Ureter (tissue), 1 donor: Measurements from ENCODE around the gene SSH2. TPM values are rescaled to one million over a fixed set of nuclear protein-coding genes. Genes with fewer than 3 reads are reported as not detected.

Source experiments
- DNase-seq: peaks from one replicate; pipeline ENCODE4 v3.0.0-alpha.2; 2020; ENCODE audit warnings: low spot score
- total RNA-seq: library from RNA; stranded (reverse); gene quantifications from one replicate; pipeline ENCODE4 v1.2.4, GENCODE V29; 2023
- donor health status: DM: yes; HTN: yes; CAD: no.

Gene SSH2
- total RNA-seq, 1 donor from 2014 or later = 41.1 TPM

- no peak for DNase-seq
Measured at GRCh38 chr17:29838961-29839360, 91.1 kb downstream of the SSH2 start.

GRCh38 chr17:29837531-29837930 is 92.5 kb downstream of the SSH2 start:
- DNase-seq = no peak

GRCh38 chr17:29836643-29837042 is 93.4 kb downstream of the SSH2 start:
- no peak for DNase-seq

- no peak for DNase-seq
Measured at GRCh38 chr17:29835435-29836351, 94.3 kb downstream of the SSH2 start.

GRCh38 chr17:29833801-29834200 is 96.2 kb downstream of the SSH2 start:
- no peak for DNase-seq

GRCh38 chr17:29828676-29829284 is 101.2 kb downstream of the SSH2 start:
- DNase-seq = no peak

GRCh38 chr17:29827179-29827578 is 102.8 kb downstream of the SSH2 start:
- no peak for DNase-seq

- no peak for DNase-seq
Measured at GRCh38 chr17:29826114-29826692, 103.8 kb downstream of the SSH2 start.

GRCh38 chr17:29825604-29826003 is 104.4 kb downstream of the SSH2 start:
- no peak for DNase-seq

- DNase-seq = no peak
Measured at GRCh38 chr17:29821897-29822296, 108.1 kb downstream of the SSH2 start.

- no peak for DNase-seq
Measured at GRCh38 chr17:29820425-29820824, 109.6 kb downstream of the SSH2 start.

GRCh38 chr17:29807520-29808361 is 122.3 kb downstream of the SSH2 start:
- DNase-seq = peak; percentile 67

GRCh38 chr17:29802246-29802645 is 127.8 kb downstream of the SSH2 start:
- DNase-seq = no peak

- no peak for DNase-seq
Measured at GRCh38 chr17:29800457-29800856, 129.6 kb downstream of the SSH2 start.

GRCh38 chr17:29796652-29797051 is 133.4 kb downstream of the SSH2 start:
- no peak for DNase-seq

GRCh38 chr17:29793501-29793900 is 136.5 kb downstream of the SSH2 start:
- no peak for DNase-seq

GRCh38 chr17:29791336-29792080 is 138.5 kb downstream of the SSH2 start:
- no peak for DNase-seq

GRCh38 chr17:29789196-29790170 is 140.5 kb downstream of the SSH2 start:
- no peak for DNase-seq

- DNase-seq = no peak
Measured at GRCh38 chr17:29787995-29788394, 142.0 kb downstream of the SSH2 start.

GRCh38 chr17:29782917-29783316 is 147.1 kb downstream of the SSH2 start:
- no peak for DNase-seq
